Sigmoid colon (tissue), 4 donors: ENCODE data around the gene FOXN3.

Source experiments
- EP300 ChIP-seq, 4 donors: sonication (generic); formaldehyde crosslinking; IDR thresholded peaks; one replicate each; pipeline ENCODE4 v1.6.1; 2017; ENCODE audit warnings: antibody characterized with exemption in 4 of 4
- POLR2A ChIP-seq, 2 donors: fragments of 450-650 bp; IDR thresholded peaks; one replicate each; pipeline ENCODE4 v1.6.1; 2016; ENCODE audit warnings: antibody characterized with exemption in 2 of 2, mild to moderate bottlenecking in 2 of 2, moderate library complexity in 2 of 2
- POLR2AphosphoS5 ChIP-seq, 4 donors: sonication (generic); formaldehyde crosslinking; IDR thresholded peaks; one replicate each; pipeline ENCODE4 v1.6.1; 2017; ENCODE audit warnings: antibody characterized with exemption in 4 of 4
- TF ChIP-seq, protein P1 (sequence below), 4 experiments: fragments of 450-650 bp in 3 of 4; fragments of 200-600 bp in 1 of 4; IDR thresholded peaks; one replicate each; pipeline ENCODE4 v1.5.1; 2016 to 2019; ENCODE audit warnings: antibody characterized with exemption in 4 of 4, mild to moderate bottlenecking in 3 of 4, moderate library complexity in 2 of 4

GRCh38 chr14:89243741-89244140 is 173.3 kb downstream of the FOXN3 start:
- TF ChIP-seq, protein P1, sequence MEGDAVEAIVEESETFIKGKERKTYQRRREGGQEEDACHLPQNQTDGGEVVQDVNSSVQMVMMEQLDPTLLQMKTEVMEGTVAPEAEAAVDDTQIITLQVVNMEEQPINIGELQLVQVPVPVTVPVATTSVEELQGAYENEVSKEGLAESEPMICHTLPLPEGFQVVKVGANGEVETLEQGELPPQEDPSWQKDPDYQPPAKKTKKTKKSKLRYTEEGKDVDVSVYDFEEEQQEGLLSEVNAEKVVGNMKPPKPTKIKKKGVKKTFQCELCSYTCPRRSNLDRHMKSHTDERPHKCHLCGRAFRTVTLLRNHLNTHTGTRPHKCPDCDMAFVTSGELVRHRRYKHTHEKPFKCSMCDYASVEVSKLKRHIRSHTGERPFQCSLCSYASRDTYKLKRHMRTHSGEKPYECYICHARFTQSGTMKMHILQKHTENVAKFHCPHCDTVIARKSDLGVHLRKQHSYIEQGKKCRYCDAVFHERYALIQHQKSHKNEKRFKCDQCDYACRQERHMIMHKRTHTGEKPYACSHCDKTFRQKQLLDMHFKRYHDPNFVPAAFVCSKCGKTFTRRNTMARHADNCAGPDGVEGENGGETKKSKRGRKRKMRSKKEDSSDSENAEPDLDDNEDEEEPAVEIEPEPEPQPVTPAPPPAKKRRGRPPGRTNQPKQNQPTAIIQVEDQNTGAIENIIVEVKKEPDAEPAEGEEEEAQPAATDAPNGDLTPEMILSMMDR (IDR thresholded peaks at IDR 0.05): no peak
- no peak for TF ChIP-seq POLR2A (IDR thresholded peaks at IDR 0.05)
- no peak for TF ChIP-seq POLR2AphosphoS5 (IDR thresholded peaks at IDR 0.05)
- no peak for TF ChIP-seq EP300 (IDR thresholded peaks at IDR 0.05)
